Right atrium auricular region (tissue), 2 donors: ENCODE data around the gene KIF15. TPM values are rescaled to one million over a fixed set of nuclear protein-coding genes. Genes with fewer than 3 reads are reported as not detected.

ENCODE experiments used
- DNase-seq: peaks from one replicate; pipeline ENCODE4 v3.0.0-alpha.2; 2019; ENCODE audit warnings: low spot score
- H3K27ac ChIP-seq, 2 donors: fragments of 200-600 bp; sonication (generic); 1 replicate in 1 of 2; 2 replicates in 1 of 2; pipeline ENCODE4 v1.5.1; 2016 to 2019
- H3K27me3 ChIP-seq, 2 donors: fragments of 200-600 bp; sonication (generic); one replicate each; pipeline versions ENCODE4 v1.5.1 to v1.6.0; 2017 to 2019
- H3K36me3 ChIP-seq: fragments of 200-600 bp; sonication (generic); one replicate; pipeline ENCODE4 v1.5.1; 2016
- H3K4me1 ChIP-seq, 2 donors: fragments of 200-600 bp; sonication (generic); one replicate each; pipeline versions ENCODE4 v1.5.1 to v1.6.0; 2017 to 2019
- H3K4me3 ChIP-seq, 2 donors: fragments of 200-600 bp; sonication (generic); 1 replicate in 1 of 2; 2 replicates in 1 of 2; pipeline ENCODE4 v1.5.1; 2017 to 2019; ENCODE audit warnings: mild to moderate bottlenecking in 1 of 2, moderate library complexity in 1 of 2
- H3K9me3 ChIP-seq, 2 donors: fragments of 200-600 bp; sonication (generic); one replicate each; pipeline ENCODE4 v1.5.1; 2019
- total RNA-seq, 2 donors: library from RNA; depleted of rRNA; stranded (reverse); fragments of >200 nt; gene quantifications; one replicate each; pipeline ENCODE4 v1.1.0, GENCODE V29; 2016
- TF ChIP-seq, protein P1 (sequence below), 2 donors: fragments of 200-600 bp; sonication (generic); IDR thresholded peaks; one replicate each; pipeline ENCODE4 v1.5.1; 2019; ENCODE audit warnings: antibody characterized with exemption in 2 of 2

Gene KIF15
- total RNA-seq, 2 donors from 2014 or later, result 0.24 to 0.63 TPM

DNA sequence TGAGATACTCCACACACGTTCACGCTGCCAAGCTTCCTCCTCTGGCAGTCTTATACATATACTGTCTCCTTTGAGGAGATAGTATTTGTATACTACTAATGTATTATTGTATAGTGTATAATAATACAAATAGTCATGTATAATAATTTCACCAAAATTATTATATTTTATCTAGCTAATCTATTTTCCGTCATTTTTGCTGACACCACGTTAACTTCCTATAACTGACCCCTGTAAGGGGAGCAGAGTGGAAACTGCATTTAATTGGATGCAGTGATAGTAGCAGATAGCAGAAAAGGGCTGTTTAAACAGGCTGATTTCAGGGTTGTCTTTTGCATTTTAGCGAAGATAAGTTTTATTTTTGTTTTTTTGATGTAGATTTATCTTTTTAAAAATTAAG lies 69.6 kb downstream of the KIF15 start:
- no peak for DNase-seq
- H3K36me3 ChIP-seq, result no peaks in the 10 kb centered on the region
- no peaks in the 10 kb centered on the region for H3K27me3 ChIP-seq
- H3K4me3 ChIP-seq, result no peak overlapping the region
- TF ChIP-seq, protein P1, sequence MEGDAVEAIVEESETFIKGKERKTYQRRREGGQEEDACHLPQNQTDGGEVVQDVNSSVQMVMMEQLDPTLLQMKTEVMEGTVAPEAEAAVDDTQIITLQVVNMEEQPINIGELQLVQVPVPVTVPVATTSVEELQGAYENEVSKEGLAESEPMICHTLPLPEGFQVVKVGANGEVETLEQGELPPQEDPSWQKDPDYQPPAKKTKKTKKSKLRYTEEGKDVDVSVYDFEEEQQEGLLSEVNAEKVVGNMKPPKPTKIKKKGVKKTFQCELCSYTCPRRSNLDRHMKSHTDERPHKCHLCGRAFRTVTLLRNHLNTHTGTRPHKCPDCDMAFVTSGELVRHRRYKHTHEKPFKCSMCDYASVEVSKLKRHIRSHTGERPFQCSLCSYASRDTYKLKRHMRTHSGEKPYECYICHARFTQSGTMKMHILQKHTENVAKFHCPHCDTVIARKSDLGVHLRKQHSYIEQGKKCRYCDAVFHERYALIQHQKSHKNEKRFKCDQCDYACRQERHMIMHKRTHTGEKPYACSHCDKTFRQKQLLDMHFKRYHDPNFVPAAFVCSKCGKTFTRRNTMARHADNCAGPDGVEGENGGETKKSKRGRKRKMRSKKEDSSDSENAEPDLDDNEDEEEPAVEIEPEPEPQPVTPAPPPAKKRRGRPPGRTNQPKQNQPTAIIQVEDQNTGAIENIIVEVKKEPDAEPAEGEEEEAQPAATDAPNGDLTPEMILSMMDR (IDR thresholded peaks at IDR 0.05), result no peak
- H3K27ac ChIP-seq, result no peak overlapping the region
- no peaks in the 10 kb centered on the region for H3K4me1 ChIP-seq
- no peaks in the 10 kb centered on the region for H3K9me3 ChIP-seq

DNA sequence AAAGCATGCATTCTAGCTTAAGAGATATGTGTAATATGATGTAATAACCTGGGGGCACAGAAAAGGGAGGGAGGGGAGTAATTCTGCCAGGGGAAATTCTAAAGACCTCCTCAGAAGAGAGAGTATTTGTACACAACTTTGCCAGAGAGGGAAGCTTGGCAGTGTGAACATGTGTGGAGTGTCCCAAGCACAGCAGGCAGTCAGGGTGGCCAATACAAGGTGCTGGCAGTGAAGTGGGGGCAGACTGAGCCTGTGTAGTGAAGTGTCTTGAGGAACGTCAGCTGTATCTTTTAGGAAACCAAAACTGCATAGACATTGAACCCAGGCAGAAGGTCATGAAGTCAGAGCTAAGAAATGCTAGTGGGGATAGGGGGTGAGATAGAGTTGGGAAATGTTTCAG lies 70.4 kb downstream of the KIF15 start:
- Histone ChIP-seq H3K9me3 (no peaks in the 10 kb centered on the region), H3K4me3 (no peak overlapping the region), H3K36me3 (no peaks in the 10 kb centered on the region), H3K27me3 (no peaks in the 10 kb centered on the region), H3K27ac (no peak overlapping the region), H3K4me1 (no peaks in the 10 kb centered on the region)
- TF ChIP-seq, protein P1 (IDR thresholded peaks at IDR 0.05), result no peak
- DNase-seq, result no peak

DNA sequence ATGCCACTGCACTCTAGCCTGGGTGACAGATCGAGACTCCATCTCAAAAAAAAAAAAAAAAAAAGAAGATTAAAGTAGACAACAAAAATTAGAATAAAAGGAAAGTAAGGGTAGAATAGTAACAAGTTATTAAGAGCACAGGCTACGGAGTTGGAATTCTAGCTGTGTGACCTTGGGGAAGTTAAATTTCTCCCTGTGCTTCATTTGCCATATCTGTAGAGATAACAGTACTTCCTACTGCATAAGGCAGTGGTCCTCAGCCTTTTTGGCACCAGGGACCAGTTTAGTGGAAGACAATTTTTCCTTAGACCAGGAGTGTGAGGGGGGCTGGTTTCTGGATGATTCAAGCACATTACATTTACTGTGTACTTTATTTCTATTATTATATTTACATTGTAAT lies 71.4 kb downstream of the KIF15 start:
- Histone ChIP-seq H3K27ac (no peak overlapping the region), H3K36me3 (no peaks in the 10 kb centered on the region), H3K4me3 (peak overlapping the region in 1 of 2 donors; percentile 6), H3K27me3 (no peaks in the 10 kb centered on the region), H3K9me3 (no peaks in the 10 kb centered on the region), H3K4me1 (no peaks in the 10 kb centered on the region)
- DNase-seq, result no peak
- TF ChIP-seq, protein P1 (IDR thresholded peaks at IDR 0.05), result no peak

DNA sequence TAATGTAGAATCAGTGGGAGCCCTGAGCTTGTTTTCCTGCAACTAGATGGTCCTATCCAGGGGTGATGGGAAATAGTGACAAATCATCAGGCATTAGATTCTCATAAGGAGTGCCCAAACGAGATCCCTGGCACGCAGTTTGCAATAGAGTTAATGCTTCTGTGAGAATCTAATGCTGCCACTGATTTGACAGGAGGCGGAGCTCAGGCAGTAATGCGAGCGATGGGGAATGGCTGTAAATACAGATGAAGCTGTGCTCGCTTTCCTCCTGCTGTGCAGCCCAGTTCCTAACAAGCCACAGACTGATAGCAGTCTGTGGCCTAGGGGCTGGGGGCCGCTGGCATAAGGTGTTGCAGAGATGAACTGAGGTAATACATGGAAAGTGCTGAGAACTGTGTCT lies 71.8 kb downstream of the KIF15 start:
- Histone ChIP-seq H3K4me1 (no peaks in the 10 kb centered on the region), H3K9me3 (no peaks in the 10 kb centered on the region), H3K36me3 (no peaks in the 10 kb centered on the region), H3K27me3 (no peaks in the 10 kb centered on the region), H3K27ac (no peak overlapping the region), H3K4me3 (peak overlapping the region in 1 of 2 donors; percentile 6)
- no peak for DNase-seq
- TF ChIP-seq, protein P1 (IDR thresholded peaks at IDR 0.05), result no peak

DNA sequence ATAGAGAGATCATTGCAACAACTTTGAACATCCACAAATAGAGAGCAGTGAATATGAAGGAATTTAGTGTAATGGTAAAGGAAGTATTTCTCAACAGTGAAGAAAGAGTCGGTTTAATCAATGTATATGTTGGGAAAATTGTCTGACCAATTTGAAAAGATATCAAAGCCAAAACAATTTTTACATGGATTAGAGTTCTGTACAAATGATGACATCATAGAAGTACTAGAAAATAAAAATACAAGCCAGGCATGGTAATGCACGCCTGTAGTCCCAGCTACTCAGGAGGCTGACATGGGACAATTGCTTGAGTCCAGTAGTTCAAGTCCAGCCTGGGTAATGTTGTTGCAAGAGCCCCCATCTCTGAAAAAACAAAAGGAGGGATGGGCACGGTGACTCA lies 74.1 kb downstream of the KIF15 start:
- Histone ChIP-seq H3K27ac (no peak overlapping the region), H3K27me3 (no peaks in the 10 kb centered on the region), H3K4me1 (no peaks in the 10 kb centered on the region), H3K9me3 (no peaks in the 10 kb centered on the region), H3K36me3 (no peaks in the 10 kb centered on the region), H3K4me3 (no peak overlapping the region)
- no peak for DNase-seq
- TF ChIP-seq, protein P1 (IDR thresholded peaks at IDR 0.05), result no peak

DNA sequence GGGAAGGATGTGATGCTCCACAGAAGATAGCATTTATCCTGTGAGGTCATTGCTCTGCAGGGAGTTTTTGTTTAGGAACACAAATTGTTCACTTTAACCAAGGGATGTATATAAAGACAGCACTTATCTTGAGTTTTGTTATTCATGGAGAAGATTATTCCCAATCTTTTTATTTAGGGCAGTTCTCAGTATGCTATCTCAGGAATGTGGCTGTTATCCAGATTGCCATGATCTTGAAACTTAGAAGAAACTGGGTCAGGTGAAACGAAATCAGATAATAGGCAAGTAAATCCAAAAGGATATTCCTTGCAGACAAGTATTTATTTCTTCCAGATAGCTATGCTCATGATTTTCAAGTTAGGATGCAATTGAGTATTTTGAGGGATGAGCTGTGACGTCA lies 80.8 kb downstream of the KIF15 start:
- H3K27ac ChIP-seq, result no peak overlapping the region
- H3K27me3 ChIP-seq, result no peaks in the 10 kb centered on the region
- no peak for DNase-seq
- H3K9me3 ChIP-seq, result no peaks in the 10 kb centered on the region
- H3K4me1 ChIP-seq, result peaks cover 0 to 22% of the 10 kb centered on the region in 2 donors
- TF ChIP-seq, protein P1 (IDR thresholded peaks at IDR 0.05), result no peak
- H3K4me3 ChIP-seq, result no peak overlapping the region
- no peaks in the 10 kb centered on the region for H3K36me3 ChIP-seq
